HFF-Myc (cell line): ENCODE data around the gene OGA.

ENCODE experiments used
- DNase-seq: peaks from one replicate; pipeline ENCODE4 v3.0.0-alpha.2; 2011; ENCODE audit warnings: low read depth; ENCODE audit errors: extremely low read depth
- H3K4me3 ChIP-seq: replicated peaks from 2 replicates; pipeline ENCODE4 v1.5.1; 2011; ENCODE audit warnings: low read depth, mild to moderate bottlenecking, control low read depth, low read length
- TF ChIP-seq, protein P1 (sequence below): IDR thresholded peaks from 2 replicates; pipeline ENCODE4 v1.5.1; 2012; ENCODE audit warnings: mild to moderate bottlenecking, low read depth, low read length, control low read depth; ENCODE audit errors: missing control alignments

Gene OGA

DNA sequence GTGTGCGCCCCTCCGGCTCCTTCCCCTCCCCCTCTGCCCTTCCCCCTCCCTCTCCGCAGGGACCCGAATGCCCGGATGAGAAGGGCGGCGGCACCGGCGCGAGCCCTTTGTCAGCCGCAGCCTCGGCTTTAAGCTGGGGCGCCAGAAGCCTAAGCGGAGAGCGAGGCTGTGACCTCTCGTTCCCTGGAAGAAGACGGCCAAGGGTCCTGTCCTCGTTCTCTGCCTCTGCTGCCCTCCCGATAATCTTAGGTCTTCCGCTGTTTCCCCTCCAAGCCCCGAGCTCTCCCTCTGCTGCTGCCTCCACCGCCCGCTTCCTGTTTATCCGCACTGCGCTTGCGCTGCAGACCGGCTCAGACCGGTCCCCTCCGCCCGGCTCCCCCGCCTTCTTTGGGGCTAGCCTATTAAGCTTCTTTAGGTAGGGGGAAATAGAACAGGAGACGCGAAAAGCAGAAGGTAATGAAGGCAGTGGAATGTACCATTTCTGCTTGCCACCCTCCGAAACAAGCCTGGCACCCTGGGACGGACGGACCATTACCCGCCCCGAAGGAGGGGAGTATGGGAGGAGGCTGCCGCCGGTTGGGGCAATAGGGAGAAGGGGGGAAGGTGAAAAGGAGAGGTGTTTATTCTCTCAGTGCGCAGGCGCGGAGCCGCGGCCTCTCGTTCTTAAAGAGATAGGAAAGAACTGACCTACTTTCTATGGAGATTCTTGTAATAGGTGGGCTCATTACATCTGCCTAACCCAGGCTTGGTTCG is at the start of gene OGA:
TSS of gene OGA (minus strand) at position 326 of the 753 bp plus-strand sequence. CDS start 422 bp downstream, outside the sequence.
- H3K4me3 ChIP-seq, result peak within 1 kb of the TSS; percentile 96
- peak; percentile 100 for DNase-seq
- TF ChIP-seq, protein P1, sequence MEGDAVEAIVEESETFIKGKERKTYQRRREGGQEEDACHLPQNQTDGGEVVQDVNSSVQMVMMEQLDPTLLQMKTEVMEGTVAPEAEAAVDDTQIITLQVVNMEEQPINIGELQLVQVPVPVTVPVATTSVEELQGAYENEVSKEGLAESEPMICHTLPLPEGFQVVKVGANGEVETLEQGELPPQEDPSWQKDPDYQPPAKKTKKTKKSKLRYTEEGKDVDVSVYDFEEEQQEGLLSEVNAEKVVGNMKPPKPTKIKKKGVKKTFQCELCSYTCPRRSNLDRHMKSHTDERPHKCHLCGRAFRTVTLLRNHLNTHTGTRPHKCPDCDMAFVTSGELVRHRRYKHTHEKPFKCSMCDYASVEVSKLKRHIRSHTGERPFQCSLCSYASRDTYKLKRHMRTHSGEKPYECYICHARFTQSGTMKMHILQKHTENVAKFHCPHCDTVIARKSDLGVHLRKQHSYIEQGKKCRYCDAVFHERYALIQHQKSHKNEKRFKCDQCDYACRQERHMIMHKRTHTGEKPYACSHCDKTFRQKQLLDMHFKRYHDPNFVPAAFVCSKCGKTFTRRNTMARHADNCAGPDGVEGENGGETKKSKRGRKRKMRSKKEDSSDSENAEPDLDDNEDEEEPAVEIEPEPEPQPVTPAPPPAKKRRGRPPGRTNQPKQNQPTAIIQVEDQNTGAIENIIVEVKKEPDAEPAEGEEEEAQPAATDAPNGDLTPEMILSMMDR, result no peak

DNA sequence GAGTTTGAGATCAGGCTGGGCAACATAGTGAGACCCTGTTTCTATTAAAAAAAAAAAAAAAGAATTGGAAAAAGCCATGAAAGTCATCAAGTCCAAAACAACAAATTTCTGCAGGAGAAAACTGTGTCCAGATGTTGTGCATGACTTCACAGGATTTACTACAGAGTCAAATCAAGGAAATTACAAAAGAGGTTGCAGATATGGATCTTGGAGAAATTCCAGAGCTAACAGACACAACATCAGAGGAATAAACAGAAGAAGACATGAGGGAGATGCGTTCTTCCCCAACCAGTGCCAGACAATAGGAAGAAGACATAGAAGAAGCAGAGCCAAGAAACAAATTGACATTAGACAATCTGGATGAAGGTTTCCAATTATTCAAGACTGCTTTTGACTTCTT is 49.7 kb upstream of the OGA start:
- TF ChIP-seq, protein P1, result no peak
- H3K4me3 ChIP-seq, result no peak overlapping the region
- DNase-seq, result peak; percentile 33

DNA sequence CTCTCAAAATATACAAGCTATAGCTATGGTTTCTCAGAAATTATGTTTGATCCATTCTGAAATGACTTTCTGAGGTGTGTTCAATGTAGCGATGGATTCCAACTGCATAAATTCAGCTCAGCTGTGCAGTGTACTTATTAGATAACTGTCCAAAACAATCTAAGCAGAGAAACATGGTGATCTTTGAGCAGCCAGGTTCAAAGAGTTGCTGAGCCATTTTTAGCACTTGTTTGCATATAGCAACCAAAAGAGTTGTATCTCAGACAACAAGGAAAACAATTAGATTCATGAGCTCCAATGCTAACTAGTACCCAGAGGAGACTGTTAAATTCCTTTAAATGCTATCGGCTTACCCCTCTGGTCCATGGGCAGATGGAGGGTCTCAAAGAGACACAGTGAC is 41.3 kb upstream of the OGA start:
- DNase-seq, result no peak
- TF ChIP-seq, protein P1, result no peak
- H3K4me3 ChIP-seq, result no peak overlapping the region

DNA sequence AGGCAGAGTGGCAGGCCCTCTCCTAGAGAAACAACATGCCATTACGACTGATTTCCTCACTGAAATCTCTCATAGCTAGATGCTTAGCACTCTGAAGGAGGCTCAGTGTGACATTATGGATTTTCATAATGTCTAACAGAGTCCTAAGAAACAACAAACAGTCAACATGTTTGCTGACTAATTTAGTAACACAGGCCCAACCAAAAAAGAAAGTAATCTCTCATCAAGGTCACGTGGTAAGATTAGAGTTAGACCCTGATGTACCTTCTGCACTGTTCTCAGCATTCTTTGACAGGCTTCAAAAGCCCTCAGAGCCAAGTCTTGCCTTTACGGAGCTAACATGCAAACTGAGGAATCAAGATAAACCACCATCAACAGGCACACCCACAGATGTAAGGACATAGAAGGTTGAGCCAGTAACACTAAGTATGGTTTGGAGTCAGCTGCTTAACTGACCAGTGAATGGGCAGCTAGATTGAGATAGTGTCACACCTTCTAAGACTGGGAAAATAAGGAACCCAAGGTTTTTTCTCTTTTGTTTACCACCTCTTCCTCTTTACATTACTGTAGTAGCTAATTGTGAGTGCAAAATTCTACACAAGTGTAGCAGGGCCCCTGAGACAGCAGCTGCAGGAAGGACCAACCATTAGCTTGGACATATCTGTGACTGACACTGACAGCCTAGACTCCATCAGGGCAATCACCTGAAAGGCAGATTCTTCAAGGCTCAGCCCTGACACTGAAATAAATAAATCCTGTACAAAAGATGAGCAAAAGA is 40.7 kb upstream of the OGA start:
- no peak overlapping the region for H3K4me3 ChIP-seq
- DNase-seq, result no peak
- TF ChIP-seq, protein P1, result no peak

DNA sequence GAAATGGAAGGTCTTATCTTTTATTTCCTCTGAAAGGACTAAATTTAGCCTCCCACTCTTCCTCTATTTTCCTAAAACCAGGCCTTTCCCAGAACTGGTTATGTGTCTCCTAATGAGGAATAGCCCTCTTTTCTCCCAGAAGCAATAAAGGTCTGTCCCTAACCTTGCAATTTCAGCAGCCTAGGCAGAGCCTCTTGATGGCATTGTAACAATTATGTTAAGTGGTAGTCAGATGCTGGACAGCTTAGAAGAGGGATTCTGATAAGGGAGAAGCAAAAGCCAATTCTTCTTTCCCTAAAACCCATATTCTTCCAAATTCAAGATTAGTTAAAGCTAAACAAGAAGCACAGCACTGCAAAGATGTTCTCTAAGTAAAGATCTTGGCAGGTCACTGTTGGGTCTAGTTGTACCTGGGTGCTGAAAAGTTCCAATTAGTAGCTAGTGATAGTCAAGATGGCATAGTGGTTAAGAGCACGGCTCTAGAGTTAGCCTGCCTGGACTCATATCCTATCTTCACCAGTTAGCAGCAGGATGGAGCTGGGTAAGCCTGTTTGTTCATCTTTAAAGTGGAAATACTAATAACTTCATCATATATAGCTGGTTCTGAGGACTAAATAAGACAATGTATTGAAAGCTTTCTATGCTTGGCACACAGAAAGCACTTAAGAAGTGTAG is 39.7 kb upstream of the OGA start:
- DNase-seq, result no peak
- TF ChIP-seq, protein P1, result no peak
- no peak overlapping the region for H3K4me3 ChIP-seq

DNA sequence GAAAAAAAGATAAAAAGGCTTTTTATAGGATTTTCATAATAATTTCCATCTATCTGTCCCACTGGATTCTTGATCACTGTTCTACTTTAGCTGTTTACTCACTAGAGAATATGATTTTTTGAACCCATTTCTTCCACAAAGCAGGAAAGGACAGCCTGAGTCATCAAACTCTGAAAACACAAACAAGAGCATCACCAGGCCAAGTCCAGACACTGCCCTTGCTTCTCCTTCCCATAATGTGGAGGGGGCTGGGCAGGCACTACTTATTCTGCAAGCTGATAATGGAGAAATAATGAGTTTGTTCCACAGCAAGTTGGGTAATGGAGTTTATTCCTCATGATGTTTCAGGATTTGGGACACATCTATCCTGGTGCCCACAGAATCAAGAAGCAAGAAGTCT is 38.4 kb upstream of the OGA start:
- no peak for DNase-seq
- TF ChIP-seq, protein P1, result no peak
- no peak overlapping the region for H3K4me3 ChIP-seq
